ENCODE measurements around the gene CHRM2.

- TF ChIP-seq EZH2 (IDR thresholded peaks at IDR 0.05; ENCODE audit: low read depth), result no peak
- TF ChIP-seq, protein P1, sequence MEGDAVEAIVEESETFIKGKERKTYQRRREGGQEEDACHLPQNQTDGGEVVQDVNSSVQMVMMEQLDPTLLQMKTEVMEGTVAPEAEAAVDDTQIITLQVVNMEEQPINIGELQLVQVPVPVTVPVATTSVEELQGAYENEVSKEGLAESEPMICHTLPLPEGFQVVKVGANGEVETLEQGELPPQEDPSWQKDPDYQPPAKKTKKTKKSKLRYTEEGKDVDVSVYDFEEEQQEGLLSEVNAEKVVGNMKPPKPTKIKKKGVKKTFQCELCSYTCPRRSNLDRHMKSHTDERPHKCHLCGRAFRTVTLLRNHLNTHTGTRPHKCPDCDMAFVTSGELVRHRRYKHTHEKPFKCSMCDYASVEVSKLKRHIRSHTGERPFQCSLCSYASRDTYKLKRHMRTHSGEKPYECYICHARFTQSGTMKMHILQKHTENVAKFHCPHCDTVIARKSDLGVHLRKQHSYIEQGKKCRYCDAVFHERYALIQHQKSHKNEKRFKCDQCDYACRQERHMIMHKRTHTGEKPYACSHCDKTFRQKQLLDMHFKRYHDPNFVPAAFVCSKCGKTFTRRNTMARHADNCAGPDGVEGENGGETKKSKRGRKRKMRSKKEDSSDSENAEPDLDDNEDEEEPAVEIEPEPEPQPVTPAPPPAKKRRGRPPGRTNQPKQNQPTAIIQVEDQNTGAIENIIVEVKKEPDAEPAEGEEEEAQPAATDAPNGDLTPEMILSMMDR (conservative IDR thresholded peaks at IDR 0.05), result no peak
Observed at GRCh38 chr7:137040745-137041144, 172.3 kb downstream of the CHRM2 start.

Data from PC-9 (cell line).